Right lobe of liver (tissue), 6 donors: ENCODE measurements around the gene AVPR1A. TPM values are rescaled to one million over a fixed set of nuclear protein-coding genes. Genes with fewer than 3 reads are reported as not detected.

Source experiments
- ATAC-seq, 4 donors: fragments of 200-7000 bp; cut with Tn5 transposase; one replicate each; pipeline ENCODE4 v1.9.1; 2020; ENCODE audit warnings: mild to moderate bottlenecking in 4 of 4, moderate library complexity in 4 of 4
- DNase-seq, 3 donors: peaks; one replicate each; pipeline ENCODE4 v3.0.0-alpha.2; 2020
- H3K27ac ChIP-seq, 3 donors: fragments of 200-600 bp; one replicate each; pipeline ENCODE4 v1.8.0; 2022
- H3K27me3 ChIP-seq, 2 donors: fragments of 200-600 bp; one replicate each; pipeline ENCODE4 v1.8.0; 2022
- H3K36me3 ChIP-seq, 4 donors: fragments of 200-600 bp; sonication (generic) in 1 of 4; one replicate each; pipeline versions ENCODE4 v1.5.1 to v1.8.0; 2017 to 2022; ENCODE audit warnings: control low read depth in 1 of 4
- H3K4me1 ChIP-seq, 4 donors: fragments of 200-600 bp; sonication (generic) in 1 of 4; one replicate each; pipeline versions ENCODE4 v1.5.1 to v1.8.0; 2017 to 2022; ENCODE audit warnings: control low read depth in 1 of 4
- H3K4me3 ChIP-seq, 3 donors: fragments of 200-600 bp; one replicate each; pipeline ENCODE4 v1.8.0; 2022
- H3K9me3 ChIP-seq, 4 donors: fragments of 200-600 bp; sonication (generic) in 1 of 4; one replicate each; pipeline versions ENCODE4 v1.5.1 to v1.8.0; 2017 to 2022; ENCODE audit warnings: control low read depth in 1 of 4
- CTCF ChIP-seq, 4 donors: fragments of 200-600 bp in 3 of 4; fragments of 450-650 bp in 1 of 4; IDR thresholded peaks; one replicate each; pipeline versions ENCODE4 v1.5.1 to v1.8.0; 2016 to 2022; ENCODE audit warnings: antibody characterized with exemption in 4 of 4, mild to moderate bottlenecking in 2 of 4
- POLR2A ChIP-seq: fragments of 450-650 bp; IDR thresholded peaks from one replicate; pipeline ENCODE4 v1.6.1; 2017; ENCODE audit warnings: antibody characterized with exemption, mild to moderate bottlenecking
- WGBS: methylation state at CpG from one replicate; pipeline ENCODE4 v1.1.6; 2018; ENCODE audit warnings: low coverage, low lambda C conversion rate; ENCODE audit not compliant: insufficient coverage; ENCODE audit errors: missing lambda C conversion rate; 5-methylcytosine and 5-hydroxymethylcytosine counted together
- intact Hi-C, 2 donors: fragments of 100-400 bp; cut with DNase I; formaldehyde crosslinking; loops; one replicate each; pipeline versions ENCODE4 v1.11.2 to v1.14.1; 2022
- total RNA-seq, 6 experiments: library from RNA; depleted of rRNA in 2 of 6; stranded (reverse); fragments of >200 nt in 2 of 6; fragmentation: NEBNext Ultra II Directional in 3 of 6; extraction: Animal tissue kit (Norgen Biotek cat#: 25700) in 3 of 6; gene quantifications; one replicate each; pipeline versions ENCODE4 v1.1.0 to v1.2.4, GENCODE V29; 2016 to 2023
- donor health status: DM: no; HTN: yes; CAD: no.
- donor health status: DM: no; HTN: no; CAD: no.
- donor health status: DM: no; HTN: no; CAD: no.
- donor health status: DM: no; HTN: yes; CAD: no.
- donor health status: DM: no; HTN: yes; CAD: no.

AVPR1A gene
- total RNA-seq, 6 experiments from 2014 or later = 11.2 to 87.1 (median 30.9) TPM

- no peak for DNase-seq
- TF ChIP-seq CTCF (IDR thresholded peaks at IDR 0.05) (no peak), POLR2A (no peak)
- no peaks in the 10 kb centered on the region for H3K27me3 ChIP-seq
- no peaks in the 10 kb centered on the region for H3K36me3 ChIP-seq
- no peaks in the 10 kb centered on the region for H3K9me3 ChIP-seq
- no peak overlapping the region for H3K4me3 ChIP-seq
- ATAC-seq = no peak
- H3K27ac ChIP-seq = no peak overlapping the region
- peaks cover 0 to 8% (median 3%) of the 10 kb centered on the region in 4 donors for H3K4me1 ChIP-seq
- 72% methylated on average over 2 of the region's 2 CpGs for WGBS
- intact Hi-C loops = no loop called here
These were observed 57.9 kb downstream of the AVPR1A start for GRCh38 chr12:63093084-63093483.

Other genes starting within 250 kb of the AVPR1A start
- 1 to 10 TPM; 3.8 to 9.2 (median 6.5) TPM for gene PPM1H, start 216.1 kb downstream of the AVPR1A start, total RNA-seq